H9 (cell line): ENCODE data around the gene SOSTDC1. TPM values are rescaled to one million over a fixed set of nuclear protein-coding genes. Genes with fewer than 3 reads are reported as not detected.
A peak's percentile ranks its signal among the peaks of the same experiment; 100 is the strongest.

Experiments
- DNase-seq: peaks from one replicate; pipeline ENCODE4 v3.0.0-alpha.2; 2017
- H2AFZ ChIP-seq: one replicate; pipeline ENCODE4 v1.6.1; 2013; ENCODE audit warnings: mild to moderate bottlenecking, low read length, control low read depth, moderate library complexity
- H2AK5ac ChIP-seq: 2 replicates; pipeline ENCODE4 v1.6.1; 2013; ENCODE audit warnings: low read length, control low read depth, mixed read lengths; ENCODE audit not compliant: insufficient read length
- H2BK120ac ChIP-seq: one replicate; pipeline ENCODE4 v1.6.1; 2013; ENCODE audit warnings: low read depth, mild to moderate bottlenecking, low read length, control low read depth, inconsistent platforms; ENCODE audit not compliant: poor library complexity, severe bottlenecking
- H2BK12ac ChIP-seq: 2 replicates; pipeline ENCODE4 v1.6.1; 2013; ENCODE audit warnings: low read length, control low read depth, mixed read lengths, low read depth; ENCODE audit not compliant: insufficient read length
- H2BK15ac ChIP-seq: 2 replicates; pipeline ENCODE4 v1.6.1; 2013; ENCODE audit warnings: low read depth, low read length, control low read depth
- H2BK20ac ChIP-seq: one replicate; pipeline ENCODE4 v1.6.1; 2013; ENCODE audit warnings: low read depth, mild to moderate bottlenecking, low read length, control low read depth, inconsistent platforms; ENCODE audit not compliant: poor library complexity, severe bottlenecking
- H2BK5ac ChIP-seq: 2 replicates; pipeline ENCODE4 v1.6.1; 2013; ENCODE audit warnings: low read length, control low read depth, mixed read lengths; ENCODE audit not compliant: insufficient read length
- H3K14ac ChIP-seq: 2 replicates; pipeline ENCODE4 v1.6.1; 2013; ENCODE audit warnings: low read length, control low read depth; ENCODE audit not compliant: insufficient read depth
- H3K18ac ChIP-seq: 2 replicates; pipeline ENCODE4 v1.6.1; 2013; ENCODE audit warnings: low read depth, mild to moderate bottlenecking, mixed read lengths, low read length, control low read depth; ENCODE audit not compliant: insufficient read length
- H3K23ac ChIP-seq: 2 replicates; pipeline ENCODE4 v1.6.1; 2013; ENCODE audit warnings: low read length, control low read depth, mixed read lengths, low read depth; ENCODE audit not compliant: insufficient read length
- H3K23me2 ChIP-seq: 2 replicates; pipeline ENCODE4 v1.6.1; 2013; ENCODE audit warnings: low read depth, mild to moderate bottlenecking, mixed read lengths, low read length, control low read depth; ENCODE audit not compliant: insufficient read length, poor library complexity, severe bottlenecking
- H3K27ac ChIP-seq: 2 replicates; pipeline ENCODE4 v1.5.1; 2013; ENCODE audit warnings: low read length, control low read depth, mixed read lengths, low read depth; ENCODE audit not compliant: insufficient read length
- H3K27me3 ChIP-seq: 2 replicates; pipeline ENCODE4 v1.6.1; 2013; ENCODE audit warnings: low read length, control low read depth, inconsistent platforms; ENCODE audit not compliant: insufficient read depth
- H3K4ac ChIP-seq: 2 replicates; pipeline ENCODE4 v1.6.1; 2013; ENCODE audit warnings: low read depth, mild to moderate bottlenecking, control low read depth, inconsistent platforms, low read length, moderate library complexity
- H3K4me1 ChIP-seq: 2 replicates; pipeline ENCODE4 v1.6.1; 2013; ENCODE audit warnings: low read length, control low read depth, inconsistent platforms; ENCODE audit not compliant: insufficient read depth
- H3K4me2 ChIP-seq: 2 replicates; pipeline ENCODE4 v1.6.1; 2013; ENCODE audit warnings: low read length, control low read depth, mixed read lengths; ENCODE audit not compliant: insufficient read length, insufficient read depth
- H3K56ac ChIP-seq: 2 replicates; pipeline ENCODE4 v1.6.1; 2013; ENCODE audit warnings: low read depth, mild to moderate bottlenecking, mixed read lengths, low read length, control low read depth; ENCODE audit not compliant: insufficient read length
- H3K79me1 ChIP-seq: 2 replicates; pipeline ENCODE4 v1.6.1; 2013; ENCODE audit warnings: low read depth, mild to moderate bottlenecking, moderate library complexity, low read length, control low read depth, inconsistent platforms; ENCODE audit not compliant: insufficient read depth, poor library complexity, severe bottlenecking
- H3K79me2 ChIP-seq: 2 replicates; pipeline ENCODE4 v1.6.1; 2013; ENCODE audit warnings: low read length, control low read depth, inconsistent platforms; ENCODE audit not compliant: insufficient read depth
- H3K9ac ChIP-seq: 2 replicates; pipeline ENCODE4 v1.6.1; 2013; ENCODE audit warnings: low read length, control low read depth, mixed read lengths; ENCODE audit not compliant: insufficient read length; ENCODE audit errors: extremely low read depth
- H3K9me3 ChIP-seq: one replicate; pipeline ENCODE4 v1.6.1; 2013; ENCODE audit warnings: low read depth, low read length, inconsistent platforms; ENCODE audit not compliant: control insufficient read depth
- H3T11ph ChIP-seq: one replicate; pipeline ENCODE4 v1.6.1; 2013; ENCODE audit warnings: mild to moderate bottlenecking, low read length, control low read depth, inconsistent platforms
- H4K20me1 ChIP-seq: one replicate; pipeline ENCODE4 v1.6.1; 2013; ENCODE audit not compliant: control insufficient read depth, insufficient read length, insufficient read depth
- H4K5ac ChIP-seq: 2 replicates; pipeline ENCODE4 v1.6.1; 2013; ENCODE audit warnings: low read depth, mild to moderate bottlenecking, mixed read lengths, low read length, control low read depth; ENCODE audit not compliant: insufficient read length
- H4K8ac ChIP-seq: replicated peaks from 2 replicates; pipeline ENCODE4 v1.6.1; 2013; ENCODE audit warnings: low read length, control low read depth, mixed read lengths, low read depth; ENCODE audit not compliant: insufficient read length
- H4K91ac ChIP-seq: 2 replicates; pipeline ENCODE4 v1.6.1; 2013; ENCODE audit warnings: low read depth, mild to moderate bottlenecking, moderate library complexity, mixed read lengths, low read length, control low read depth; ENCODE audit not compliant: insufficient read length
- H3K27ac Mint-ChIP-seq, 3 experiments: 2 replicates in 2 of 3; 3 replicates in 1 of 3; pipeline ENCODE4 v1.8.0; 2020 to 2021; ENCODE audit warnings: mixed read lengths in 3 of 3, mild to moderate bottlenecking in 1 of 3, moderate library complexity in 1 of 3
- H3K27me3 Mint-ChIP-seq: 2 replicates; pipeline ENCODE4 v1.8.0; 2021; ENCODE audit warnings: low read depth, mild to moderate bottlenecking, moderate library complexity, mixed read lengths
- H3K36me3 Mint-ChIP-seq, 3 experiments: 2 replicates in 2 of 3; 3 replicates in 1 of 3; pipeline ENCODE4 v1.8.0; 2020 to 2021; ENCODE audit warnings: low read depth in 3 of 3, mixed read lengths in 3 of 3; ENCODE audit not compliant: insufficient read depth in 1 of 3
- H3K4me1 Mint-ChIP-seq, 2 experiments: 2 replicates each; pipeline ENCODE4 v1.8.0; 2020; ENCODE audit warnings: mixed read lengths in 2 of 2
- H3K4me3 Mint-ChIP-seq, 2 experiments: 2 replicates in 1 of 2; 3 replicates in 1 of 2; pipeline ENCODE4 v1.8.0; 2020 to 2021; ENCODE audit warnings: mild to moderate bottlenecking in 2 of 2, mixed read lengths in 2 of 2, moderate library complexity in 1 of 2
- H3K9me3 Mint-ChIP-seq, 2 experiments: 2 replicates in 1 of 2; 3 replicates in 1 of 2; pipeline ENCODE4 v1.8.0; 2020; ENCODE audit warnings: mild to moderate bottlenecking in 2 of 2, mixed read lengths in 2 of 2, moderate library complexity in 1 of 2
- WGBS: extraction: QIAGEN DNeasy Blood & Tissue Kit; methylation state at CpG from one replicate; pipeline ENCODE4 v1.1.7; 2013; ENCODE audit warnings: missing lambda C conversion rate, low lambda C conversion rate, mixed read lengths; ENCODE audit not compliant: insufficient read length; ENCODE audit errors: extremely low coverage; 5-methylcytosine and 5-hydroxymethylcytosine counted together
- total RNA-seq: library from RNA; stranded (reverse); gene quantifications from 2 replicates; pipeline ENCODE4 v1.2.1, GENCODE V29; 2021
- TF ChIP-seq, protein P1 (sequence below): fragments of 200-600 bp; sonication (generic); conservative IDR thresholded peaks from 3 replicates; pipeline ENCODE4 v1.8.0; 2021; ENCODE audit warnings: antibody characterized with exemption, mild to moderate bottlenecking

Gene SOSTDC1
- total RNA-seq, 1 experiment from 2014 or later: not detected

DNA sequence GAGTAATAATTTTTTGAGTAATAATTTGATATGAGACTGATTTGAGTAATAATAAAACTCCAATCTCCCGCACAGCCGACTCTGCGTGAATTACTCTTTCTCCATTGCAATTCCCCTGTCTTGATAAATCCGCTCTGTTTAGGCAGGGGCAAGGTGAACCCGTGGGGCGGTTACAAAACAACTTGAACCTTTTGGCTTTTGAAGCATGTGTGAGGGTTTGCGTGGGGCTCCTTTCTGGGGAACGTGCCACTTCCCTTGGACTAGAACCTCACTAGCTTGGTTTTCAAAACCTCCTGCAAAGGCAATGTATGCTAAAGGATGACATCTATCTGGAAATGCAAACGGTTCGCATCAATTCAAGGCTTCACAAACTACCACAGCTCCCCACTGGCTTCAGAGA lies 45.7 kb downstream of the SOSTDC1 start:
- Histone ChIP-seq H2BK120ac (no peak overlapping the region), H3K4me1 (no peaks in the 10 kb centered on the region), H3K27me3 (no peaks in the 10 kb centered on the region), H4K20me1 (no peaks in the 10 kb centered on the region), H2BK12ac (no peak overlapping the region), H3K9ac (no peak overlapping the region), H2AK5ac (no peak overlapping the region), H3T11ph (no peak overlapping the region), H4K91ac (no peak overlapping the region), H3K79me1 (no peaks in the 10 kb centered on the region), H3K14ac (no peak overlapping the region), H2BK15ac (no peak overlapping the region), H2BK20ac (no peak overlapping the region), H4K5ac (no peak overlapping the region), H3K23ac (no peak overlapping the region), H4K8ac (no peak overlapping the region), H3K18ac (no peak overlapping the region), H2BK5ac (no peak overlapping the region), H3K23me2 (peaks cover 9% of the 10 kb centered on the region), H2AFZ (no peak overlapping the region), H3K27ac (no peak overlapping the region), H3K56ac (no peak overlapping the region), H3K4me2 (peak overlapping the region; percentile 79), H3K9me3 (no peaks in the 10 kb centered on the region), H3K79me2 (no peaks in the 10 kb centered on the region), H3K4ac (no peak overlapping the region)
- TF ChIP-seq, protein P1, sequence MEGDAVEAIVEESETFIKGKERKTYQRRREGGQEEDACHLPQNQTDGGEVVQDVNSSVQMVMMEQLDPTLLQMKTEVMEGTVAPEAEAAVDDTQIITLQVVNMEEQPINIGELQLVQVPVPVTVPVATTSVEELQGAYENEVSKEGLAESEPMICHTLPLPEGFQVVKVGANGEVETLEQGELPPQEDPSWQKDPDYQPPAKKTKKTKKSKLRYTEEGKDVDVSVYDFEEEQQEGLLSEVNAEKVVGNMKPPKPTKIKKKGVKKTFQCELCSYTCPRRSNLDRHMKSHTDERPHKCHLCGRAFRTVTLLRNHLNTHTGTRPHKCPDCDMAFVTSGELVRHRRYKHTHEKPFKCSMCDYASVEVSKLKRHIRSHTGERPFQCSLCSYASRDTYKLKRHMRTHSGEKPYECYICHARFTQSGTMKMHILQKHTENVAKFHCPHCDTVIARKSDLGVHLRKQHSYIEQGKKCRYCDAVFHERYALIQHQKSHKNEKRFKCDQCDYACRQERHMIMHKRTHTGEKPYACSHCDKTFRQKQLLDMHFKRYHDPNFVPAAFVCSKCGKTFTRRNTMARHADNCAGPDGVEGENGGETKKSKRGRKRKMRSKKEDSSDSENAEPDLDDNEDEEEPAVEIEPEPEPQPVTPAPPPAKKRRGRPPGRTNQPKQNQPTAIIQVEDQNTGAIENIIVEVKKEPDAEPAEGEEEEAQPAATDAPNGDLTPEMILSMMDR: no peak
- DNase-seq: no peak
- Mint-ChIP-seq H3K4me3 (peak overlapping the region; percentile 86 to 87), H3K27ac (no peak overlapping the region), H3K36me3 (no peaks in the 10 kb centered on the region), H3K9me3 (no peaks in the 10 kb centered on the region), H3K4me1 (peaks cover 17 to 19% of the 10 kb centered on the region in 2 experiments), H3K27me3 (peaks cover 26% of the 10 kb centered on the region)
- no CpG with 5 or more reads among the region's 10 CpGs for WGBS
